Astrocyte (in vitro differentiated cells and primary cell): ENCODE results near the gene ACTN1.

Source experiments
- EZH2 ChIP-seq: IDR thresholded peaks from 2 replicates; pipeline ENCODE4 v1.6.1; 2012; ENCODE audit warnings: mild to moderate bottlenecking, low read length, inconsistent platforms; ENCODE audit not compliant: insufficient read depth
- TF ChIP-seq, protein P1 (sequence below): IDR thresholded peaks from 2 replicates; pipeline ENCODE4 v1.5.1; 2011; ENCODE audit warnings: low read depth, mild to moderate bottlenecking, inconsistent platforms, low read length, moderate library complexity; ENCODE audit not compliant: insufficient read depth

DNA sequence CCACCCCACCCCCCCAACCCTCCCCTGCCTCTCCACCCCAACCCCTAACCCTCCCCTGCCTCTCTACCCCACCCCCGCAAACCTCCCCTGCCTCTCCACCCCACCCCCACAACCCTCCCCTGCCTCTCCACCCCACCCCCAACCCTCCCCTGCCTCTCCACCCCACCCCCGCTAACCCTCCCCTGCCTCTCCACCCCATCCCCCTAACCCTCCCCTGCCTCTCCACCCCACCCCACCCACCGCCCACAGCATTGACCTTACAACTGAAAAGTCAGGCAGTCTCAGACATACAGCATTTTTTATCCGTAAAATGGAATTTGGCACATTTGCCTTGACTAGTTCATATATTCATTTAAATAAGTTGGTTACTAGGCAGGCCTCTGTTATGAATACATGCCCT is 38.6 kb upstream of the ACTN1 start:
- TF ChIP-seq, protein P1, sequence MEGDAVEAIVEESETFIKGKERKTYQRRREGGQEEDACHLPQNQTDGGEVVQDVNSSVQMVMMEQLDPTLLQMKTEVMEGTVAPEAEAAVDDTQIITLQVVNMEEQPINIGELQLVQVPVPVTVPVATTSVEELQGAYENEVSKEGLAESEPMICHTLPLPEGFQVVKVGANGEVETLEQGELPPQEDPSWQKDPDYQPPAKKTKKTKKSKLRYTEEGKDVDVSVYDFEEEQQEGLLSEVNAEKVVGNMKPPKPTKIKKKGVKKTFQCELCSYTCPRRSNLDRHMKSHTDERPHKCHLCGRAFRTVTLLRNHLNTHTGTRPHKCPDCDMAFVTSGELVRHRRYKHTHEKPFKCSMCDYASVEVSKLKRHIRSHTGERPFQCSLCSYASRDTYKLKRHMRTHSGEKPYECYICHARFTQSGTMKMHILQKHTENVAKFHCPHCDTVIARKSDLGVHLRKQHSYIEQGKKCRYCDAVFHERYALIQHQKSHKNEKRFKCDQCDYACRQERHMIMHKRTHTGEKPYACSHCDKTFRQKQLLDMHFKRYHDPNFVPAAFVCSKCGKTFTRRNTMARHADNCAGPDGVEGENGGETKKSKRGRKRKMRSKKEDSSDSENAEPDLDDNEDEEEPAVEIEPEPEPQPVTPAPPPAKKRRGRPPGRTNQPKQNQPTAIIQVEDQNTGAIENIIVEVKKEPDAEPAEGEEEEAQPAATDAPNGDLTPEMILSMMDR = no peak
- no peak for TF ChIP-seq EZH2
